ENCODE measurements around the gene INTU.

INTU gene

DNA sequence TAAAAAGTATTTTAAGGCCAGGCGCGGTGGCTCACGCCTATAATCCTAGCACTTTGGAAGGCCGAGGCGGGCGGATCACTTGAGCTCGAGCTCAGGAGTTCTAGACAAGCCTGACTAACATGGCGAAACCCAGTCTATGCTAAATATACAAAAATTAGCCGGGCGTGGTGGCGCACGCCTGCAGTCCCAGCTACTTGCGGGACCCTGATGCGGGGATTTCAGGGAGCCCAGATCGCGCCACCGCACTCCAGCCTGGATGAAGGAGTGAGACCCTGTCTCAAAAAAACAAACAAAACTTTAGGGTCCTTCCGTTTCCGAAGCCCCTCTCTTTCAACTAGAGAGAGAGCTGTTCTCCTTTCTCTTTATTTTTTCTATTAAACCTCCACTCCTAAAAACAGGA lies 98.6 kb downstream of the INTU start:
- FAIRE-seq = no peak
- TF ChIP-seq PAX5 (IDR thresholded peaks at IDR 0.05; ENCODE audit: insufficient read depth, low read length, severe bottlenecking) (no peak), TAF1 (IDR thresholded peaks at IDR 0.05; ENCODE audit: low read depth, low read length) (no peak), SPI1 (IDR thresholded peaks at IDR 0.05; ENCODE audit: low read depth, low read length) (no peak), POU2F2 (IDR thresholded peaks at IDR 0.05; ENCODE audit: low read depth, low read length) (no peak), POLR2A (IDR thresholded peaks at IDR 0.05; ENCODE audit: low read depth, low read length) (no peak), POLR2AphosphoS5 (IDR thresholded peaks at IDR 0.05; ENCODE audit: low read depth, low read length) (no peak)
- no peak for DNase-seq (ENCODE audit: insufficient read length, low spot score)

DNA sequence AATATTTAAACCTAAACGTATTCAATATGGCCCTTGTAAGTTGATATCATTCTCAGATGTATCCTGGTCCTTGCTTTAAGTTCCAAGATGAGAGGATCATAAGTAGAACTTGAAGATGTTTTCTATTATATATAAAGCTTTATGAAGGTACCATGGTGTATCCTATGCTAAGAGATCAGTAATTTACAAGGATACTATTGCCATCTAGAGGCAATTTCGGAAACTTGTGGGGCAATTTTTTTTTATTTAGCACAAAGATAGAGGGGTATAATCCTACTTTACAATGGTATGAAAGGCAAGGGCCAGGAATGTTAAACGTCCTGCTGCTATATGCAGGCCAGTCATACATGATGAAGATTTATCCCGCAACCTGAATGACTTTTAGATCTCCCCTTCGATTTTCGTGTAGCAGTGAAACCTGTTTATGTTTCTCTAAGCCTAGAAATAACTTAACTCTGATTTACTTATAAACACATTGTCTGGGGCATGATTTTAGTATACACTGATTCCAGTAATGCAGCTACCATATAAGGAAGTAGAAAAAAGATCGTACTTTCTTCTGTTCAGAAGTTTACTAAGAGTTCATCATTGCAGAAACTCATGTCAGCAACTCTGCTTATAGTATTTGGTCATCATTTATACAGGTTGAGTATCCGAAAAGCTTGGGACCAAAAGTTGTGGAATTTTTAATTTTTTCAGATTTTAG lies 100.0 kb downstream of the INTU start:
- DNase-seq (ENCODE audit: insufficient read length, low spot score) (peak; percentile 25), FAIRE-seq (no peak)
- TF ChIP-seq POLR2AphosphoS5 (IDR thresholded peaks at IDR 0.05; ENCODE audit: low read depth, low read length) = no peak

DNA sequence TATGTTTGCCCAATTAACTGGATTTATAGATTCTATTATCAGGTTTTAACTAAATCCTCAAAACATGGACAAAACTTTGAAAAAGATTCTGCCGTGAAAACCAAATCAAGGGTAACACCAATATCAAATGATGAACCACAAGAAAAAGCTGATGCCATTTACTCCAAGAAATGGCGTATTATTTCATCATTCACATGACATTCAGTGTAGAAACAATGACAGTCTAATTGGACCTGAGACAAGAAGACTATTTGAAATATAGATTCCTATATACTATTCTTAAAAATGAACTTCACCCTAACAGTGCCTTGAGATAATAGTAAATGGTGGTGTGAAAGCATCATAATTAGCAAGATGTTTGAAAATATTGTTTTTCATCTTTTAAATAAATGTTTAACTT lies 102.2 kb downstream of the INTU start:
- TF ChIP-seq POU2F2 (IDR thresholded peaks at IDR 0.05; ENCODE audit: low read depth, low read length) (no peak), SPI1 (IDR thresholded peaks at IDR 0.05; ENCODE audit: low read depth, low read length) (no peak), PAX5 (IDR thresholded peaks at IDR 0.05; ENCODE audit: insufficient read depth, low read length, severe bottlenecking) (no peak), TAF1 (IDR thresholded peaks at IDR 0.05; ENCODE audit: low read depth, low read length) (no peak), POLR2AphosphoS5 (IDR thresholded peaks at IDR 0.05; ENCODE audit: low read depth, low read length) (no peak), POLR2A (IDR thresholded peaks at IDR 0.05; ENCODE audit: low read depth, low read length) (no peak)
- no peak for DNase-seq (ENCODE audit: insufficient read length, low spot score)

DNA sequence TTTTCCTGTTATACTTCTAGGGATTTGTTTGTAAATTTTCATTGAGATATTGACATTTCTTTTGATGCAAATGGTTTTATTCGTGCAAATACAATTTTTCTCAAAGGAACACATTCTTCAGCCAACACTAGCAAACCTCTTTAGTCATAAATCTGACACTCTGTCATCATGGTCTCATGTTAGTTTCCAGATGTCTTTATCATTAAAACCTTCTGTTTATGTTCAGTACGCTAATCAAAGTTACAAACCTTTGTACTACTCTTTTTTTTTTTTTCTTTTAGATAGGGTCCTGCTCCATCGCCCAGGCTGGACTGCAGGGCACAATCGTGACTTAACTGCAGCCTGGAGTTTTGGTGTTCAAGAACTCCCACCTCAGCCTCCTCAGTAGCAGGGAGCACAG lies 104.5 kb downstream of the INTU start:
- DNase-seq (ENCODE audit: insufficient read length, low spot score) = no peak
- no peak for TF ChIP-seq POLR2A (IDR thresholded peaks at IDR 0.05; ENCODE audit: low read depth, low read length)
- no peak for TF ChIP-seq PAX5 (IDR thresholded peaks at IDR 0.05; ENCODE audit: insufficient read depth, low read length, severe bottlenecking)
- TF ChIP-seq TAF1 (IDR thresholded peaks at IDR 0.05; ENCODE audit: low read depth, low read length) = no peak
- no peak for FAIRE-seq

More for the DNA sequence above, 102.2 kb downstream of the INTU start:
- no peak for FAIRE-seq

DNA sequence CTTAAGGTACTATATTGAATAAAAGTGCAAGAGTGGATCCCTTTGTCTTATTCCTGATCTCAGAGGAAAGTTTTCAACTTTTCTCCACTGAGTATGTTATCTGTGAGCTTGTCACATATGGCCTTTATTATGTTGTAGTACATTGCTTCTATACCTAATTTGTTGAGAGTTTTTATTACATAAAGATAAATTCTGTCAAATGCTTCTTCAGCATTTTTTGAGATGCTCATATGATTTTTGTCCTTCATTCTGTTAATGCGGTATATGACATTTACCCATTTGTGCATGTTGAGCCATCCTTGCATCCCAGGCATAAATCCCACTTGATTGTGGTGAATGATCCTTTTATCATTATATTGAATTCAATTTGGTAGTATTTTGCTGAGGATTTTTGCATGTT lies 108.5 kb downstream of the INTU start:
- FAIRE-seq (no peak), DNase-seq (ENCODE audit: insufficient read length, low spot score) (no peak)
- TF ChIP-seq TAF1 (IDR thresholded peaks at IDR 0.05; ENCODE audit: low read depth, low read length) (no peak), POU2F2 (IDR thresholded peaks at IDR 0.05; ENCODE audit: low read depth, low read length) (no peak), POLR2A (IDR thresholded peaks at IDR 0.05; ENCODE audit: low read depth, low read length) (no peak), POLR2AphosphoS5 (IDR thresholded peaks at IDR 0.05; ENCODE audit: low read depth, low read length) (no peak), PAX5 (IDR thresholded peaks at IDR 0.05; ENCODE audit: insufficient read depth, low read length, severe bottlenecking) (no peak), SPI1 (IDR thresholded peaks at IDR 0.05; ENCODE audit: low read depth, low read length) (no peak)

DNA sequence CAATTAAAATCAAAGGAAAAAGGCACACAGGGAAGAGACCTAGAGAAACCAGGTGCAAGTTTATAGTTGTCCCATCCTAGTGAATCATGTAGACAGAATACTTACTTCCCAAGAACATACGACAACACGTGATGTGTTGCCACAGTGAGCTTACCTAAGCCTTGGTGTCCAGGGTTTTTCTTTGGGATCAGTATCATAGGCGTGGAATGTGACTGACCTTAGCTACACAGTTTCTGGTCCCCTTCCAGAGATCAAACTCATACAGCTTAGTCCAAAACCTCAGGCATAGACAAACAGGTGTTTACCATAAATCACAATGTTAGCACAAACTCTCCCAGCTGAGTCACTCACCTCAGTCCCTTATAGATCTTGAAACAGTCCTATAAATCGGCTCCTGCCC lies 115.1 kb downstream of the INTU start:
- FAIRE-seq (no peak), DNase-seq (ENCODE audit: insufficient read length, low spot score) (no peak)
- no peak for TF ChIP-seq SPI1 (IDR thresholded peaks at IDR 0.05; ENCODE audit: low read depth, low read length)
- no peak for TF ChIP-seq TAF1 (IDR thresholded peaks at IDR 0.05; ENCODE audit: low read depth, low read length)

DNA sequence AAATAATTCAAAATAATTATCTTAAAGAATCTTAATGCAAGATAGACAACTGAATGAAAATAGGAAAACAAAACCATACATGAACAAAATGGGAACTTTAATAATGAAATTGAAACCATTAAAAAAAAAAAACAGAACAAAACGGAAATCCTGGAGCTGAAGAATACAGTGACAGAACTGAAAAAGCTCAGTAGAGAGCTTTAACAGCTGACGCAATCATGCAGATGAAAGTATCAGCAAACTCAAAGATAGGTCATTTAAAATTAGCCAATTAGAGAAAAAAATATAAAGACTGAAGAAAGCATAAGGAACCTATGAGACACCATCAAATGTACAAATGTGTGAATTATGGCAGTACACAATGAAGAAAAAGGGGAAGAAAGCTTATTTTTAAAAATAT lies 116.2 kb downstream of the INTU start:
- DNase-seq (ENCODE audit: insufficient read length, low spot score) = no peak
- no peak for TF ChIP-seq POU2F2 (IDR thresholded peaks at IDR 0.05; ENCODE audit: low read depth, low read length)
- TF ChIP-seq TAF1 (IDR thresholded peaks at IDR 0.05; ENCODE audit: low read depth, low read length) = no peak
- no peak for TF ChIP-seq POLR2A (IDR thresholded peaks at IDR 0.05; ENCODE audit: low read depth, low read length)
- no peak for TF ChIP-seq POLR2AphosphoS5 (IDR thresholded peaks at IDR 0.05; ENCODE audit: low read depth, low read length)
- no peak for TF ChIP-seq PAX5 (IDR thresholded peaks at IDR 0.05; ENCODE audit: insufficient read depth, low read length, severe bottlenecking)
- no peak for TF ChIP-seq SPI1 (IDR thresholded peaks at IDR 0.05; ENCODE audit: low read depth, low read length)
- FAIRE-seq = no peak

DNA sequence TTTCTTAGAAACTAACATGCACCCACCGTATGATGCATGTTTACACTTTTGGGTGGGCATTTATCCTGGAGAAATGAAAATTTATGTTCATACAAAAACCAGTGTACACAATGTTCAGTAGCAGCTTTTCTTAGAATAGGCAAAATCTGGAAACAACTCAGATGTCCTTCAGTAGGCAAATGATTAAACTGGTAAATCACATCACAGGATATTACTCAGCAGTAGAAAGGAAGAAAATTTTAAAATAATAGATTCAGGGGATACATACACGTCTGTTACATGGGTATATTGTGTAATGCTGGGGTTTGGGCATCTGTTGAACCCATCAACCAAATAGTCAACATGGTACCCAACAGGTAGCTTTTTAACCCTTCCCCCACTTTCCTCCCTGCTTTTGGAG lies 124.1 kb downstream of the INTU start:
- TF ChIP-seq POLR2AphosphoS5 (IDR thresholded peaks at IDR 0.05; ENCODE audit: low read depth, low read length) (no peak), POU2F2 (IDR thresholded peaks at IDR 0.05; ENCODE audit: low read depth, low read length) (no peak), PAX5 (IDR thresholded peaks at IDR 0.05; ENCODE audit: insufficient read depth, low read length, severe bottlenecking) (no peak), TAF1 (IDR thresholded peaks at IDR 0.05; ENCODE audit: low read depth, low read length) (no peak), SPI1 (IDR thresholded peaks at IDR 0.05; ENCODE audit: low read depth, low read length) (no peak), POLR2A (IDR thresholded peaks at IDR 0.05; ENCODE audit: low read depth, low read length) (no peak)
- FAIRE-seq = no peak
- DNase-seq (ENCODE audit: insufficient read length, low spot score) = no peak

DNA sequence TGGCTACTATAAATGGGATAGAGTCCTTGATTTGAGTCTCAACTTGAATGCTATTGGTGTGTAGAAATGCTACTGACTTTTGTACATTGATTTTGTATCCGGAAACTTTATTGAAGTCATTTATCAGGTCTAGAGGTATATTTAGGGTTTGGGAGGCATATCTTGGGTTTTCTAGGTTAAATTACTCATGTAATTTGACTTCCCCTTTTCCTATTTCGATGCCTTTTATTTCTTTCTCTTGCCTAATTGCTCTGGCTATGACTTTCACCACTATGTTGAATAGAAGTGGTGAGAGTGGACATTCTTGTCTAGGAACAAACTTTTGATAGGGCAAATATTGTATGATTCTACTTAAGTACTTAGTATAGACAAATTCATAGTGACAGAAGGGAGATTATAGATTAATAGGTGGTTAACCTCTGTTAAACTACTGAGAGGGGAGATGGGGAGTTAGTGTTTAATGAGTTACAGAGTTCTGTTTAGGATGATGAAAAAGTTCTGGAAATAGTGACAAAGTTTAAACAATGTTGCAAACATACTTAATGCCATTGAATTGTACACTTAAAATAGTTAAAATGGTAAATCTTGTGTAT lies 126.6 kb downstream of the INTU start:
- FAIRE-seq = no peak
- TF ChIP-seq SPI1 (IDR thresholded peaks at IDR 0.05; ENCODE audit: low read depth, low read length) (peak; percentile 58), PAX5 (IDR thresholded peaks at IDR 0.05; ENCODE audit: insufficient read depth, low read length, severe bottlenecking) (no peak)
- DNase-seq (ENCODE audit: insufficient read length, low spot score) = no peak

DNA sequence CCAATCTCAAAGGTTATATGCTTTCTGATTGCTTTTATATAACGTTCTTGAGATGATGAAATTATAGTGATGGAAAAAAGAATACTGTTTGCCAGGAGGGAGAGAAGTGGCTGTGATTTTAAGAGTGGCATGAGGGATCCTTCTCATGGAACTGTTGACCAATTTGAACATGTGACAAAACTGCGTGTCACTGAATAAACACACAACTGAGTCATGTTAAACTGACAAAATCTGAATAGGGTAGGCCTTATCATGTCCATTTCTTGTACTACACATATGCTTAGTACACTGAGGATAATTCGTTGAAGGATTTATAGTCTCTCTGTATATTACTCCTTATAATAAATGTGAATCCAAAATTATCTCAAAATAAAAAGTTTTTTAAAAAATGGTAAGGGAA lies 127.1 kb downstream of the INTU start:
- DNase-seq (ENCODE audit: insufficient read length, low spot score) (no peak), FAIRE-seq (no peak)

More for the DNA sequence above, 127.1 kb downstream of the INTU start:
- TF ChIP-seq POU2F2 (IDR thresholded peaks at IDR 0.05; ENCODE audit: low read depth, low read length) = no peak
- no peak for TF ChIP-seq POLR2AphosphoS5 (IDR thresholded peaks at IDR 0.05; ENCODE audit: low read depth, low read length)
- no peak for TF ChIP-seq POLR2A (IDR thresholded peaks at IDR 0.05; ENCODE audit: low read depth, low read length)
- TF ChIP-seq TAF1 (IDR thresholded peaks at IDR 0.05; ENCODE audit: low read depth, low read length) = no peak
- no peak for TF ChIP-seq PAX5 (IDR thresholded peaks at IDR 0.05; ENCODE audit: insufficient read depth, low read length, severe bottlenecking)
- TF ChIP-seq SPI1 (IDR thresholded peaks at IDR 0.05; ENCODE audit: low read depth, low read length) = no peak

All from GM12891 (cell line).